GM21737 (cell line): ENCODE results near the gene RAP1A.
"Not testable (repeated sequence)": the region's sequence is repeated elsewhere in the genome, so short reads cannot be mapped to it uniquely, and the experiment has no call there.

Experiments used
- ATAC-seq: cut with Tn5 transposase; IDR thresholded peaks from one replicate; pipeline ENCODE4 v1.9.1; 2021; ENCODE audit warnings: mild to moderate bottlenecking, moderate library complexity; ENCODE audit not compliant: unreplicated experiment

The RAP1A gene

DNA sequence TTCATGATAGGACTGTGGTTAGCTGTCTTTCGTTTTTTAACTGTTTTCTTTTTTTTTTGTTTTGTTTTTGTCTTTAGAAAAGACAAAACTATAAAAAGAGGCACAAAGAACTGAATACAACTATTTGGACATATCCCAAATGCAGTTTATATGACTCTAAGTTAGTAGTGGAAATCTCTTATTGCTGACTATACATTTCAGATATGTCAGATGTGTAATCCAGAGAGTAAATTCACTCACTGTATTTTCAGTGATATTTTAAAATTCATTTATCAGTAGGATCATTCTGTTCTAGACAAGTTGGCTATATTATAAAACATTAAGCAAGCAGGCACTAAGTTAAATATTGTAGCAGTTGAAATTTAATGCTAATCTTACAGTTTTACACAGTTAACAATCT lies 5.7 kb downstream of the RAP1A start:
- no peak for ATAC-seq

DNA sequence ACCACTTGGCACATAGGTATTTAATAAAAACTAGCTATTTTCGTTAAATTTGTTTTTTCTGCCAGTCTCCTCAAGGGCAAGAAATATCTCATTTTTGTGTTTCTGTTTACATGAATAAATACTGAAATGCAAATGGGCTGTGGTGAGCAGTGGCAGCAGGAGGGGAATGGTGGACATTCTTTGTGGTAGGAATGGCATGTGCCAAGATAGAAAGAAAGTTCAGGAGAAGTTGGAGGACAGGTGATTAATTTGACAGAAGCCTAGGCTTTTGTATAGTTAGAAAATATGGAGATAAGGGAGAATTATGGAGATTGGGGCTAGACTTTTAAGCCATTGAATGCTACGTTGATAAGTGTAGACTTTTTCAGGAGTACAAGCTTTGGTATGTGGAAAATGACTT lies 8.6 kb downstream of the RAP1A start:
- no peak for ATAC-seq

DNA sequence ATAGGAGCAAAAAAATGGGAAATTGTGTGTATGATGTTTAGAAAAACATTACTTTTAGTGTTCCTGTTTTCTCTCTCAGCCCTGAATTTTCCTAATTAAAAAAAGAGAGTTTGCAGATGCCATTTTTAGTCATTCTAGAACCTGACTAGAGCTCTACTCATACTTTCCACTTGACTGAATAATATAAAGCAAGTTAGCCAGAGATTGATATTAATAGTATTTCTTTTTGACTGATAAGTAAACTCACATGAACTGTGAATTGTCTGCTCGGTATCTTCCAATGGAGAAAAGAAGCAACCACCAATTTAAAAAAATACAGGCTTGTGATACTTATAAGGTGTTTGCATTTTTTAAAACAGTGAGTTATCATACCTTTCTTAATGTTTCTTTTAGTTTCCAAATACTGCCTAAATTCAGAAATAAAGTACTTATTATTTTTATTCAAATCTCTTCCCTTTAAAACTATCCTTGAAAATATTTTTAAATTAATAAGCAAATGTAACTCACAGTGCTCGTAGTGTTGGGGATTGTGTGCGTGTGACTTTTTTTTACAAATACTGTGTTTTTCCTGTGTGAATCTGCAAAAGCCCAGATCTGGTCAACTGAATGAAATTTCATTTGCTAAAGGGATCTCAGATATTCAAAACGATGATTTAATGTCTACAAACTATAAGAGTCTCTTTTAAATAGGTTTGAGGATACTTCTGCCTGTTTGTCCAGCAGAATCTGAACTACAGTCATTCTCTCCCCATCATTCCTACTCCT lies 9.8 kb downstream of the RAP1A start:
- ATAC-seq: no peak

- no peak for ATAC-seq
These were observed 11.0 kb downstream of the RAP1A start for GRCh38 chr1:111630567-111630966.

- no peak for ATAC-seq
These were observed 11.9 kb downstream of the RAP1A start for GRCh38 chr1:111631502-111631901.

DNA sequence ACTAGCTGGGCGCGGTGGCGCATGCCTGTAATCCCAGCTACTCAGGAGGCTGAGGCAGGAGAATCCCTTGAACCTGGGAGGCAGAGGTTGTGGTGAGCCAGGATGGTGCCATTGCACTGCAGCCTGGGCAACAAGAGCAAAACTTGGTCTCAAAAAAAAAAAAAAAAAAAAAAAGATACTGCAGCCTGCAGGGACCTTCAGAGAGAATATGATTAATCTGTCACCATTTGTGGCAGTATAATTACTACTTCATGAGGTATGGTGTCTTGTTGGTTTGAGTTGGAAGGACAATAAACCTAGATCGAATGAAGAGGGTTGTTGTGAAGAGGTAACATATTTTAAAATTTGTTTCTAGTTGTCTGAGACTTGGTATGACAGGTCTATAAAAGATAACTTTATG lies 13.2 kb downstream of the RAP1A start:
- ATAC-seq: not testable (repeated sequence)

GRCh38 chr1:111633736-111634247 lies 14.2 kb downstream of the RAP1A start:
- ATAC-seq: no peak

DNA sequence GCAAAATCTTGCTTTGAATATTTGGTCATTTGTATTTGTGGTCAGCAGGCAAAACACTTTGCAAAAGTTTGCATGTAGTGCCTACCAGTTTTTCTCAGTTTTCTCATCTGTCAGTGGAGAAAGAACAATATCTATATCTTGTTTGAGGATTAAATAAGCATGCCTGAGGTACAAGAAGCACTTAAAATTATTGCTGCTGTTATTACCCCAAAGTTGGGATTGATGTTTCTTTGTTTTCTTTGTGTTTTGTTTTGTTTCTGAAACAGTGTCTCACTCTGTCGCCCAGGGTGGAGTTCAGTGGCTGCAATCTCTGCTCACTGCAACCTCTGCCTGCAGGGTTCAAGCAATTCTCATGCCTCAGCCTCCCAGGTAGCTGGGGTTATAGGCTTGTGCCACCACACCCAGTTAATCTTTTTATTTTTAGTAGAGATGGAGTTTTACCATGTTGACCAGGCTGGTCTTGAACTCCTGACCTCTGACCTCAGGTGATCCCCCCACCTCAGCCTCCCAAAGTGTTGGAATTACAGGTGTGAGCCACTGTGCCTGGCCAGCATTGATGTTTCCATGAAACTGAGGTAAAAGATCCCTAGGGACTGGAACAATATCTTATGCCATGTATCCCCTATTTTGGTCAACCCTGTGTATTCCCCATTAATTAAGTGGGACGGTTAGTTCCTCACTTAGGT lies 15.9 kb downstream of the RAP1A start:
- ATAC-seq: no peak

GRCh38 chr1:111638320-111638719 lies 18.7 kb downstream of the RAP1A start:
- ATAC-seq: no peak

DNA sequence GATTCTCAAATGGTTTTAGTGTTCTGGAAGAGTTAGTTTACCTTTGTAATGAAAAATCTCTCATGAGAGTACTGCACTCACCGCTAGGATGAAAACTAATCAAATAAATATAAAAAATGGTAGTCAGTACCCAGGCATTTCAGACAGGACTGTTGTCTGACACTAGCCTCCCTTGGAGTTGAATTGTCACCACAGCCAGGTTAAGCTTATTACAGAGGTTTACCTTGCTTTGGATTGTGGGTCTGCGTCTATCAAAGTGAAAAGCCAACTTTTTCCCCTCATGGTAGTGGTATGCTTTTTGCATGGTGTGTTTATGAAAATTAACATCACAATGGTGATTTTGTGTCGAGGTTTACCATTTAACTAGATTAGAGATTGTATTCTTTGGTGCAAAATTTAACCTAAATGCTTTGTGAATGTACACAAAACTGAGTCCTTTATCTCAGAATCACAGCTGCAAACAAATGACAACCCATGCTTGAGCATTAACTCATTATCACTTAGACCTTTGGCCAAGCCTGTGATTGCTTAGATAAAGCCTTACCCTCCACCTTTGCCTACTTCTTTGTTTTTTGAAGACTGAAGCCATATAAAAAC lies 20.1 kb downstream of the RAP1A start:
- no peak for ATAC-seq

DNA sequence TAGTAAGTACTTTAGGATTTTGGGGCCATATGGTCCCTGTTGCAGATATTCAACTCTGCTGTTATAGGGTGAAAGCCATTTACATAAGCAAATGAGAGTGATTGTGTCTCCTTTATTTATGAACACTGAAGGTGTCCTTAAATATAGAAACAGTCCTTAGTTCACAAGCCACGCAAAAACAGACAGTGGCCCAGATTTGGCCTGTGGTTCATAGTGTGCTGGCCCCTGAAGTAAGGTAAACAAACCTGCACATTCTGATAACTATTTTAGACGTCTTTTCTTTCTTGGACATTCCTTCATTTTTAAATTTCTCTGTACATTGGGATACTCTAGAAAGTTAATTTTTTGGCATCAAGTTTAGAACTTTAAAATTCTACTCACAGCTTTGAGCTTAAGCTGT lies 23.5 kb downstream of the RAP1A start:
- no peak for ATAC-seq

- ATAC-seq: no peak
These were observed 24.1 kb downstream of the RAP1A start for GRCh38 chr1:111643696-111644095.

DNA sequence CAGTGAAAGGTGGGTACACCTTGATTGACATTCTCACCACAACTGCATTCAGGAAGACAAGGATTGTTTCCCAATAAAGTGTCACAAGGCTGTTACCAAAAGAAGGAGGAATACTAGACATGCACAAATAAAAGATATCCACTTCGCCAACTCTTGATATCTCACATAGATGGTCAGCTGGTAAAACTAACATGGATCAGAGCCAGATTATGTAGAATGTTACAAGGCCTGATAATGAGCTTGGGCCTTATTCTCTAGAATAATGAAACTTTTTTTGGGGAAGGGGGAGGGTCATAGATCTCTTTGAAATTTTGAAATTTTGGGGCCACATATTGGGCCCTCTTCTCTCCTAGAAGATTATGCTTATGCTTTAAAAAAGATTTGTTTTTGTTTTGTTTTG lies 24.9 kb downstream of the RAP1A start:
- ATAC-seq: no peak

DNA sequence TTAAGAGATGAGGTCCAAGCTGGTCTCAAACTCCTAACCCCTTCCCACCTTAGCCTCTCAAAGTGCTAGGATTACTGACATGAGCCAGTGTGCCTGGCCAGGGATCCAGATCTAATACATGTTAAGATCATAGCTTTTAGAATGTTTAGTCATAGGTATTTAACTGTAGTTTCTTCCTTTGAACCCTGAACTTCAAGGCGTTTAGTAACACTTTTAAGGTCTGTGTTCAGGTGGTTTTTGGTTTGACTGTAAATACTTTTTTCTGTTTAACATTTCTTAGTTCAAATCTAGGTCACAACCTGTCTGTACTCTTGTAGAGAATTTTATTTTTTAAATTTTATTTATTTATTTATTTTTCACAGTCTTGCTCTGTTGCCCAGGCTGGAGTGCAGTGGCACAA lies 28.1 kb downstream of the RAP1A start:
- no peak for ATAC-seq

DNA sequence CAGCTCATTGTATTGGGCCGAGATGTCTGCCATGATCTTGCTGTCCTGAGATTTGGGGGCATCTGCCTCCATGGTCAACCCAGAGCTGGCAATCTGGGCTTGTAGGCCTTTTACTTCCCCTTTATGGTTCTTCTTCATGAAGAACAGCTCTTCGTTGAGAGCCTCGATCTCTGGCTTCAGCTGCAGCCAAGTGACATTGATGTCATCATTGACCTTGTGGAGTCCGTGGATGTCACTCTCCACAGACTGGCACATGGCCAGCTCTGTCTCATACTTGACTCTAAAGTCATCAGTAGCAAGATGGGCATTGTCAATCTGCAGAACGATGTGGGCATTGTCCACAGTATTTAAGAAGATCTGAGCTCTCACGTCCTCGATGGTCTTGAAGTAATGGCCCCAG lies 29.2 kb downstream of the RAP1A start:
- no peak for ATAC-seq

DNA sequence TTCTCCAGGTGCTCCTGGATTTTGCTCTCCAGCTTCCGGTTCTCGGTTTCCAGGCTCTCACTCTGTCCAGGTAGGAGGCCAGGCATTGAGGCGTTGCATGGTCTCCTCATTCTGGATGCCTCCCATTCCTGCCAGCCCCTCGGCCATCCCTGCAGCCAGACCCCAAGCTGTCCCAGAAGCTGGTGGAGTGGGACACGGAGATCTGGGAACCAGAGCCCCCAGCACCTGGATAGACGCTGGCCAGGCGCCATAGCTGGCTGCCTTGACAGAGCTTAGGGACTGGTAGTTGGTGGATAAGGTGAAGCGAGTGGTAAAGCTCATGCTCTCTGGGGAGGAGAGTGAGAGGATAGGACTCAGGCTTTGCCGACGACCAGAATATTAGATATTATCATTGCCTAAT lies 29.6 kb downstream of the RAP1A start:
- no peak for ATAC-seq

DNA sequence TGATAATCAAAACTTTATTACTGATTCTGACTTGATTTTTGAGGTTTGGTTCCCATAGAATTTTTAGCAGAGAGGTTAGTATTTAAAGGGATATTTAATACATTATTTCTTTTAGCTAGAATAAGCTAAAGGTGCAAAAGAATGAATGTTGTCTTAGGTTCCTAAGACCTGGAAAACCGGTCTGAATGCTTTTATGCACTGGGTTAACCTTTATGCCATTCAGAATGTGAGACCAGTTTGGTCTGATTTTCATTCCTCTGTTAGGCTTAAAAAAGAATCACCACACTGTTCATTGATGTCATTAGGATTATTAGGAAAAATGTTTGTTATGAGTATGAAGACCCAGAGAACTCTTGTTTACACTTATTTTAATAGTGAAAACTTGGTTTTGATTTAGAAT lies 30.1 kb downstream of the RAP1A start:
- no peak for ATAC-seq

GRCh38 chr1:111653709-111654108 lies 34.1 kb downstream of the RAP1A start:
- no peak for ATAC-seq

- ATAC-seq: peak; percentile 62
These were observed 35.2 kb downstream of the RAP1A start for GRCh38 chr1:111654839-111655238.

GRCh38 chr1:111656086-111657017 lies 36.8 kb downstream of the RAP1A start:
- ATAC-seq: no peak

DNA sequence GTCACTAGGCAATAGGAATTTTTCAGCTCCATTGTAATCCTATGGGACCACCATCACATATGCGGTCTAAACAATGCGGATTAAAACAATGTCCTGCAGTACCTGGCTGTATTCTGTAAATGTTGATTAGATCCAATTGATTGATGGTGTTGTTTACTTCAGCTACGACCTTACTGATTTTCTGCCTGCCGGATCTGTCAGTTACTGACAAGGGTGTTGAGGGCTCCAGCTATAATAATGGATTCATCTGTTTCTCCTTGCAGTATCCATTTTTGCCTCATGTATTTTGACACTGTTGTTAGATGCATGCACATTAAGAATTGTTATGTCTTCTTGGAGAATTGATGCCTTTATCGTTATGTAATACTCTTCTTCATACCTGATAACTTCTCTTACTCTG lies 39.0 kb downstream of the RAP1A start:
- no peak for ATAC-seq
